ENCODE data around the gene CASR. TPM values are rescaled to one million over a fixed set of nuclear protein-coding genes. Genes with fewer than 3 reads are reported as not detected.

The CASR gene
- polyA plus RNA-seq, 1 donor: not detected

GRCh38 chr3:122215592-122216298 is 32.3 kb downstream of the CASR start:
- no peak for DNase-seq (ENCODE audit: low read depth)

GRCh38 chr3:122217901-122218300 is 34.4 kb downstream of the CASR start:
- no peak for DNase-seq (ENCODE audit: low read depth)

GRCh38 chr3:122219242-122219872 is 35.9 kb downstream of the CASR start:
- no peak for DNase-seq (ENCODE audit: low read depth)

GRCh38 chr3:122227036-122227781 is 43.7 kb downstream of the CASR start:
- no peak for DNase-seq (ENCODE audit: low read depth)

GRCh38 chr3:122230174-122230573 is 46.7 kb downstream of the CASR start:
- no peak for DNase-seq (ENCODE audit: low read depth)

GRCh38 chr3:122231465-122232157 is 48.1 kb downstream of the CASR start:
- DNase-seq (ENCODE audit: low read depth): no peak

- DNase-seq (ENCODE audit: low read depth): no peak
These were observed 49.0 kb downstream of the CASR start for GRCh38 chr3:122232485-122232884.

- no peak for DNase-seq (ENCODE audit: low read depth)
These were observed 49.9 kb downstream of the CASR start for GRCh38 chr3:122233101-122233952.

GRCh38 chr3:122234117-122234516 is 50.6 kb downstream of the CASR start:
- no peak for DNase-seq (ENCODE audit: low read depth)

- no peak for DNase-seq (ENCODE audit: low read depth)
These were observed 51.7 kb downstream of the CASR start for GRCh38 chr3:122235147-122235546.

- no peak for DNase-seq (ENCODE audit: low read depth)
These were observed 55.6 kb downstream of the CASR start for GRCh38 chr3:122239112-122239511.

- DNase-seq (ENCODE audit: low read depth): no peak
These were observed 62.2 kb downstream of the CASR start for GRCh38 chr3:122245513-122246174.

GRCh38 chr3:122246199-122246598 is 62.7 kb downstream of the CASR start:
- DNase-seq (ENCODE audit: low read depth): no peak

GRCh38 chr3:122247087-122247824 is 63.8 kb downstream of the CASR start:
- DNase-seq (ENCODE audit: low read depth): no peak

GRCh38 chr3:122247825-122248185 is 64.3 kb downstream of the CASR start:
- no peak for DNase-seq (ENCODE audit: low read depth)

GRCh38 chr3:122251428-122251827 is 68.0 kb downstream of the CASR start:
- DNase-seq (ENCODE audit: low read depth): no peak

- DNase-seq (ENCODE audit: low read depth): no peak
These were observed 70.1 kb downstream of the CASR start for GRCh38 chr3:122253581-122253980.

- no peak for DNase-seq (ENCODE audit: low read depth)
These were observed 72.4 kb downstream of the CASR start for GRCh38 chr3:122255757-122256439.

GRCh38 chr3:122257644-122258364 is 74.3 kb downstream of the CASR start:
- DNase-seq (ENCODE audit: low read depth): no peak
